ENCODE data around the gene LPP. TPM values are rescaled to one million over a fixed set of nuclear protein-coding genes. Genes with fewer than 3 reads are reported as not detected.

The LPP gene
- total RNA-seq, 6 donors from 2014 or later = 86.0 to 196 (median 160) TPM

DNA sequence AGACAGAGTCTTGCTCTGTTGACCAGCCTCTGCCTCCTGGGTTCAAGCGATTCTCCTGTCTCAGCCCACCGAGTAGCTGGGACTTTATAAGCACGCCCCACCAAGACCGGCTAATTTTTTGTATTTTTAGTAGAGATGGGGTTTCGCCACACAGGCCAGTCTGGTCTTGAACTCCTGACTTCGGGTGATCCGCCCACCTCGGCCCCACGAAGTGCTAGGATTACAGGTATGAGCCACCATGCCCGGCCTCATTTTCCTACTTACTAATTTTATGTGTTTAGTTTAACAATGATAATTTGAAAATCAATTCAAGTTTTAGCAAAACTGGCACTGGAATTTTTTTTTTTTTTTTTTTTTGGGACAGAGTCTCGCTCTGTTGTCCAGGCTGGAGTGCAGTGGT is 336.5 kb downstream of the LPP start:
- Histone ChIP-seq H3K9me3 (no peaks in the 10 kb centered on the region), H3K4me3 (no peak overlapping the region), H3K4me1 (no peaks in the 10 kb centered on the region), H3K36me3 (peaks cover 0 to 12% (median 0%) of the 10 kb centered on the region in 4 donors), H3K27me3 (no peaks in the 10 kb centered on the region), H3K27ac (no peak overlapping the region)
- ATAC-seq (ENCODE audit: low FRiP score in 2 of 2) = no peak
- TF ChIP-seq CTCF (IDR thresholded peaks at IDR 0.05) (no peak), EP300 (IDR thresholded peaks at IDR 0.05) (no peak), POLR2AphosphoS5 (IDR thresholded peaks at IDR 0.05) (no peak), POLR2A (IDR thresholded peaks at IDR 0.05) (no peak)
- 96 to 99% methylated on average over 11 of the region's 11 CpGs for WGBS, 2 donors
- DNase-seq = no peak

DNA sequence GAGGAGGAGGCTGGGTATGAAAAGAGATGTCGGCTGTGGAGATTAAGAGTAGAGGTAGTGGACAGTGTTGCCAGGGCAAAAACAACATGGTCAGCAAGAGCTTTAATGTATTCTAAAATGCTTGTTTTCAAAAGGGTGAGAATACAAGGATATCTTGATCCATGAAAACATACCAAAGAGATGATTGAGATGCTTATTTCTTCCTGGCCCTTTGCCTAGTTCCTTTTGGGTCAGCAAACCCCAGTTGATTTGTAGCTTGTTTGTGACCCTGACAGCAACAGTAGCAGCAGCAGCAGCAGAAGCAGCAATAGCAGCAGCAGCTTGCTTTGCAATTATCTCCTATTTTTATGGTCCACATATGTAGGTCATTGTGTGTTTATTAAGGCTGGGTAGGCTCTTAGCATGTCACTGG is 337.3 kb downstream of the LPP start:
- Histone ChIP-seq H3K4me1 (no peaks in the 10 kb centered on the region), H3K36me3 (peaks cover 0 to 12% (median 0%) of the 10 kb centered on the region in 4 donors), H3K27me3 (no peaks in the 10 kb centered on the region), H3K9me3 (no peaks in the 10 kb centered on the region), H3K27ac (no peak overlapping the region), H3K4me3 (no peak overlapping the region)
- 78 to 86% methylated on average over 1 of the region's 1 CpG for WGBS, 2 donors
- ATAC-seq (ENCODE audit: low FRiP score in 2 of 2) = no peak
- no peak for TF ChIP-seq POLR2AphosphoS5 (IDR thresholded peaks at IDR 0.05)
- TF ChIP-seq EP300 (IDR thresholded peaks at IDR 0.05) = no peak
- no peak for TF ChIP-seq CTCF (IDR thresholded peaks at IDR 0.05)
- no peak for TF ChIP-seq POLR2A (IDR thresholded peaks at IDR 0.05)
- DNase-seq = no peak

- peaks cover 0 to 1% (median 0%) of the 10 kb centered on the region in 4 donors for H3K36me3 ChIP-seq
- H3K27ac ChIP-seq = no peak overlapping the region
- H3K4me3 ChIP-seq = no peak overlapping the region
- no peaks in the 10 kb centered on the region for H3K9me3 ChIP-seq
- no peaks in the 10 kb centered on the region for H3K27me3 ChIP-seq
- TF ChIP-seq POLR2AphosphoS5 (IDR thresholded peaks at IDR 0.05) (no peak), EP300 (IDR thresholded peaks at IDR 0.05) (no peak), POLR2A (IDR thresholded peaks at IDR 0.05) (no peak), CTCF (IDR thresholded peaks at IDR 0.05) (no peak)
- ATAC-seq (ENCODE audit: low FRiP score in 2 of 2) (no peak), DNase-seq (no peak)
- WGBS, 2 donors = 97 to 99% methylated on average over 3 of the region's 3 CpGs
- no peaks in the 10 kb centered on the region for H3K4me1 ChIP-seq
These were observed 342.4 kb downstream of the LPP start for GRCh38 chr3:188496390-188496789.

GRCh38 chr3:188497021-188497420 is 343.1 kb downstream of the LPP start:
- no peak for TF ChIP-seq POLR2AphosphoS5 (IDR thresholded peaks at IDR 0.05)
- no peak for TF ChIP-seq POLR2A (IDR thresholded peaks at IDR 0.05)
- TF ChIP-seq CTCF (IDR thresholded peaks at IDR 0.05) = no peak
- no peak for TF ChIP-seq EP300 (IDR thresholded peaks at IDR 0.05)
- WGBS, 2 donors = 82 to 86% methylated on average over 4 of the region's 4 CpGs
- Histone ChIP-seq H3K36me3 (no peaks in the 10 kb centered on the region), H3K27ac (no peak overlapping the region), H3K27me3 (no peaks in the 10 kb centered on the region), H3K4me1 (no peaks in the 10 kb centered on the region), H3K9me3 (no peaks in the 10 kb centered on the region), H3K4me3 (no peak overlapping the region)
- no peak for ATAC-seq (ENCODE audit: low FRiP score in 2 of 2)
- DNase-seq = no peak

GRCh38 chr3:188503647-188504046 is 349.7 kb downstream of the LPP start:
- Histone ChIP-seq H3K27ac (no peak overlapping the region), H3K9me3 (peaks cover 7 to 12% (median 9%) of the 10 kb centered on the region in 4 donors), H3K27me3 (no peaks in the 10 kb centered on the region), H3K36me3 (no peaks in the 10 kb centered on the region), H3K4me3 (no peak overlapping the region), H3K4me1 (peaks cover 7 to 15% (median 13%) of the 10 kb centered on the region in 4 donors)
- no peak for TF ChIP-seq POLR2A (IDR thresholded peaks at IDR 0.05)
- no peak for TF ChIP-seq EP300 (IDR thresholded peaks at IDR 0.05)
- no peak for TF ChIP-seq POLR2AphosphoS5 (IDR thresholded peaks at IDR 0.05)
- no peak for TF ChIP-seq CTCF (IDR thresholded peaks at IDR 0.05)
- ATAC-seq (ENCODE audit: low FRiP score in 2 of 2) = no peak
- 62 to 90% methylated on average over 3 of the region's 3 CpGs for WGBS, 2 donors
- no peak for DNase-seq
